Measurements from ENCODE around the gene OR2M5. TPM values are rescaled to one million over a fixed set of nuclear protein-coding genes. Genes with fewer than 3 reads are reported as not detected.

Gene OR2M5
- total RNA-seq, 1 donor: not detected

GRCh38 chr1:248143311-248143710 is 1.6 kb upstream of the OR2M5 start:
- H3K4me1 ChIP-seq (ENCODE audit: insufficient read depth, low read length): no peaks in the 10 kb centered on the region
- H2AFZ ChIP-seq (ENCODE audit: low read length): no peak overlapping the region
- no peak overlapping the region for H3K4me2 ChIP-seq (ENCODE audit: insufficient read depth, low read length)
- DNase-seq (ENCODE audit: insufficient read length, low spot score, missing footprints): no peak
- H3K27ac ChIP-seq (ENCODE audit: low read depth, low read length): no peak overlapping the region
- no peaks in the 10 kb centered on the region for H3K79me2 ChIP-seq (ENCODE audit: insufficient read depth, low read length)
- H3K4me3 ChIP-seq (ENCODE audit: insufficient read depth, low read length): no peak overlapping the region
- H3K9me3 ChIP-seq (ENCODE audit: low read depth, low read length): no peaks in the 10 kb centered on the region
- no peak for TF ChIP-seq CTCF (IDR thresholded peaks at IDR 0.05; ENCODE audit: extremely low read depth, low read depth, low read length)
- H3K36me3 ChIP-seq (ENCODE audit: insufficient read depth, low read length): no peaks in the 10 kb centered on the region
- H3K27me3 ChIP-seq (ENCODE audit: insufficient read depth, low read length): no peaks in the 10 kb centered on the region
- H4K20me1 ChIP-seq (ENCODE audit: insufficient read depth, low read length): no peaks in the 10 kb centered on the region

GRCh38 chr1:248152056-248152827 is 7.3 kb downstream of the OR2M5 start:
- H3K4me1 ChIP-seq (ENCODE audit: insufficient read depth, low read length): no peaks in the 10 kb centered on the region
- no peaks in the 10 kb centered on the region for H3K79me2 ChIP-seq (ENCODE audit: insufficient read depth, low read length)
- no peaks in the 10 kb centered on the region for H4K20me1 ChIP-seq (ENCODE audit: insufficient read depth, low read length)
- H3K4me2 ChIP-seq (ENCODE audit: insufficient read depth, low read length): no peak overlapping the region
- no peak overlapping the region for H2AFZ ChIP-seq (ENCODE audit: low read length)
- H3K27me3 ChIP-seq (ENCODE audit: insufficient read depth, low read length): no peaks in the 10 kb centered on the region
- no peaks in the 10 kb centered on the region for H3K36me3 ChIP-seq (ENCODE audit: insufficient read depth, low read length)
- no peak overlapping the region for H3K4me3 ChIP-seq (ENCODE audit: insufficient read depth, low read length)
- no peak for TF ChIP-seq CTCF (IDR thresholded peaks at IDR 0.05; ENCODE audit: extremely low read depth, low read depth, low read length)
- H3K27ac ChIP-seq (ENCODE audit: low read depth, low read length): no peak overlapping the region
- no peaks in the 10 kb centered on the region for H3K9me3 ChIP-seq (ENCODE audit: low read depth, low read length)
- no peak for DNase-seq (ENCODE audit: insufficient read length, low spot score, missing footprints)

GRCh38 chr1:248155927-248156326 is 11.0 kb downstream of the OR2M5 start:
- Histone ChIP-seq H2AFZ (ENCODE audit: low read length) (no peak overlapping the region), H3K27ac (ENCODE audit: low read depth, low read length) (no peak overlapping the region), H3K4me2 (ENCODE audit: insufficient read depth, low read length) (no peak overlapping the region), H3K4me3 (ENCODE audit: insufficient read depth, low read length) (no peak overlapping the region), H3K36me3 (ENCODE audit: insufficient read depth, low read length) (no peaks in the 10 kb centered on the region), H3K9me3 (ENCODE audit: low read depth, low read length) (no peaks in the 10 kb centered on the region), H4K20me1 (ENCODE audit: insufficient read depth, low read length) (no peaks in the 10 kb centered on the region), H3K27me3 (ENCODE audit: insufficient read depth, low read length) (no peaks in the 10 kb centered on the region), H3K4me1 (ENCODE audit: insufficient read depth, low read length) (no peaks in the 10 kb centered on the region), H3K79me2 (ENCODE audit: insufficient read depth, low read length) (no peaks in the 10 kb centered on the region)
- TF ChIP-seq CTCF (IDR thresholded peaks at IDR 0.05; ENCODE audit: extremely low read depth, low read depth, low read length): no peak
- no peak for DNase-seq (ENCODE audit: insufficient read length, low spot score, missing footprints)

GRCh38 chr1:248158758-248159157 is 13.8 kb downstream of the OR2M5 start:
- Histone ChIP-seq H3K27me3 (ENCODE audit: insufficient read depth, low read length) (no peaks in the 10 kb centered on the region), H3K4me1 (ENCODE audit: insufficient read depth, low read length) (no peaks in the 10 kb centered on the region), H3K9me3 (ENCODE audit: low read depth, low read length) (no peaks in the 10 kb centered on the region), H3K36me3 (ENCODE audit: insufficient read depth, low read length) (no peaks in the 10 kb centered on the region), H4K20me1 (ENCODE audit: insufficient read depth, low read length) (no peaks in the 10 kb centered on the region), H3K79me2 (ENCODE audit: insufficient read depth, low read length) (no peaks in the 10 kb centered on the region), H3K27ac (ENCODE audit: low read depth, low read length) (no peak overlapping the region), H2AFZ (ENCODE audit: low read length) (no peak overlapping the region), H3K4me2 (ENCODE audit: insufficient read depth, low read length) (no peak overlapping the region), H3K4me3 (ENCODE audit: insufficient read depth, low read length) (no peak overlapping the region)
- TF ChIP-seq CTCF (IDR thresholded peaks at IDR 0.05; ENCODE audit: extremely low read depth, low read depth, low read length): no peak
- no peak for DNase-seq (ENCODE audit: insufficient read length, low spot score, missing footprints)

Measured in osteoblast (primary cell).